CD14-positive monocyte (primary cell): ENCODE results near the gene RTN1. TPM values are rescaled to one million over a fixed set of nuclear protein-coding genes. Genes with fewer than 3 reads are reported as not detected.

Source experiments
- DNase-seq, 3 donors: peaks; one replicate each; pipeline ENCODE4 v3.0.0-alpha.2; 2011 to 2022
- H2AFZ ChIP-seq: 2 replicates; pipeline ENCODE4 v1.6.0; 2012; ENCODE audit warnings: mild to moderate bottlenecking, low read depth, low read length, inconsistent platforms; ENCODE audit not compliant: insufficient read depth, poor library complexity, severe bottlenecking
- H3K27ac ChIP-seq, 2 donors: 1 replicate in 1 of 2; 2 replicates in 1 of 2; pipeline ENCODE4 v1.5.1; 2012 to 2013; ENCODE audit warnings: low read length in 2 of 2, control low read depth in 1 of 2, inconsistent platforms in 1 of 2, low read depth in 1 of 2, mild to moderate bottlenecking in 1 of 2
- H3K27me3 ChIP-seq, 2 donors: one replicate each; pipeline versions ENCODE4 v1.6.0 to v1.6.1; 2011 to 2013; ENCODE audit warnings: low read length in 2 of 2; ENCODE audit not compliant: control insufficient read depth in 2 of 2, insufficient read depth in 2 of 2
- H3K36me3 ChIP-seq, 2 donors: replicated peaks in 1 of 2; 1 replicate in 1 of 2; 2 replicates in 1 of 2; pipeline versions ENCODE4 v1.5.1 to v1.6.1; 2012 to 2013; ENCODE audit warnings: low read length in 2 of 2, control low read depth in 1 of 2, inconsistent platforms in 1 of 2, mild to moderate bottlenecking in 1 of 2; ENCODE audit not compliant: insufficient read depth in 2 of 2, control insufficient read depth in 1 of 2
- H3K4me1 ChIP-seq, 2 donors: 1 replicate in 1 of 2; 2 replicates in 1 of 2; pipeline versions ENCODE4 v1.5.1 to v1.6.1; 2012 to 2013; ENCODE audit warnings: low read length in 2 of 2, control low read depth in 1 of 2, inconsistent platforms in 1 of 2, mild to moderate bottlenecking in 1 of 2, moderate library complexity in 1 of 2; ENCODE audit not compliant: insufficient read depth in 2 of 2, control insufficient read depth in 1 of 2
- H3K4me2 ChIP-seq: replicated peaks from 2 replicates; pipeline ENCODE3; 2012; ENCODE audit warnings: low read length, moderate library complexity, mild to moderate bottlenecking; ENCODE audit not compliant: poor library complexity, severe bottlenecking; ENCODE audit errors: extremely low read depth
- H3K4me3 ChIP-seq, 3 experiments: fragments of 200-600 bp in 1 of 3; sonication (generic) in 1 of 3; replicated peaks in 1 of 3; 1 replicate in 2 of 3; 2 replicates in 1 of 3; pipeline ENCODE4 v1.5.1; 2011 to 2013; ENCODE audit warnings: low read length in 3 of 3, mild to moderate bottlenecking in 3 of 3, control low read depth in 2 of 3, low read depth in 2 of 3, inconsistent platforms in 1 of 3, moderate library complexity in 1 of 3
- H3K79me2 ChIP-seq: 2 replicates; pipeline ENCODE4 v1.6.0; 2012; ENCODE audit warnings: mild to moderate bottlenecking, control low read depth, inconsistent platforms, low read length, moderate library complexity; ENCODE audit not compliant: insufficient read depth
- H3K9ac ChIP-seq: 2 replicates; pipeline ENCODE4 v1.6.0; 2017; ENCODE audit warnings: low read length, mild to moderate bottlenecking; ENCODE audit not compliant: insufficient read depth, poor library complexity, severe bottlenecking
- H3K9me3 ChIP-seq, 2 donors: replicated peaks in 1 of 2; 1 replicate in 1 of 2; 2 replicates in 1 of 2; pipeline versions ENCODE4 v1.5.1 to v1.6.1; 2012 to 2013; ENCODE audit warnings: low read length in 2 of 2, control low read depth in 1 of 2; ENCODE audit not compliant: control insufficient read depth in 1 of 2, insufficient read depth in 1 of 2
- H4K20me1 ChIP-seq: 2 replicates; pipeline ENCODE4 v1.6.0; 2012; ENCODE audit warnings: mild to moderate bottlenecking, low read length, control low read depth, moderate library complexity; ENCODE audit not compliant: insufficient read depth
- H3K27ac Mint-ChIP-seq, 7 donors: one replicate each; pipeline ENCODE4 v1.8.0; 2020; ENCODE audit warnings: mild to moderate bottlenecking in 7 of 7, mixed read lengths in 7 of 7, moderate library complexity in 6 of 7, inconsistent platforms in 2 of 7
- H3K27me3 Mint-ChIP-seq, 3 donors: one replicate each; pipeline ENCODE4 v1.8.0; 2021 to 2022; ENCODE audit warnings: low read depth in 3 of 3, mild to moderate bottlenecking in 3 of 3, mixed read lengths in 3 of 3, moderate library complexity in 3 of 3, inconsistent platforms in 1 of 3
- H3K36me3 Mint-ChIP-seq, 2 donors: one replicate each; pipeline ENCODE4 v1.8.0; 2020; ENCODE audit warnings: mixed read lengths in 2 of 2, inconsistent platforms in 1 of 2, mild to moderate bottlenecking in 1 of 2
- H3K4me1 Mint-ChIP-seq: one replicate; pipeline ENCODE4 v1.8.0; 2020; ENCODE audit warnings: mild to moderate bottlenecking, mixed read lengths
- H3K4me3 Mint-ChIP-seq, 2 donors: one replicate each; pipeline ENCODE4 v1.8.0; 2020; ENCODE audit warnings: mild to moderate bottlenecking in 2 of 2, mixed read lengths in 2 of 2, moderate library complexity in 1 of 2
- H3K9me3 Mint-ChIP-seq, 7 donors: one replicate each; pipeline ENCODE4 v1.8.0; 2020 to 2022; ENCODE audit warnings: mixed read lengths in 7 of 7, mild to moderate bottlenecking in 6 of 7, moderate library complexity in 6 of 7, inconsistent platforms in 2 of 7
- CTCF ChIP-seq: fragments of 200-600 bp; IDR thresholded peaks from one replicate; pipeline ENCODE4 v1.8.0; 2022; ENCODE audit warnings: antibody characterized with exemption, mild to moderate bottlenecking
- WGBS: methylation state at CpG from one replicate; pipeline ENCODE4 v1.1.5; 2013; ENCODE audit warnings: missing lambda C conversion rate; ENCODE audit not compliant: insufficient coverage; 5-methylcytosine and 5-hydroxymethylcytosine counted together
- intact Hi-C, 2 donors: fragments of 100-400 bp; cut with micrococcal nuclease; formaldehyde crosslinking; loops; one replicate each; pipeline versions ENCODE4 v1.15.0 to v1.15.1; 2023
- polyA plus RNA-seq, 3 donors: library from polyadenylated mRNA; depleted of rRNA in 1 of 3; unstranded in 2 of 3; stranded (reverse) in 1 of 3; fragments of 300-500 nt in 2 of 3; fragments of >200 nt in 1 of 3; fragmentation: Illumina TruSeq in 2 of 3; gene quantifications; 1 replicate in 2 of 3; 2 replicates in 1 of 3; pipeline ENCODE4 v1.2.3, GENCODE V29; 2012 to 2021

RTN1 gene
- polyA plus RNA-seq, 3 donors: 40.2 to 75.1 (median 55.0) TPM

GRCh38 chr14:59803052-59803540, 67.5 kb downstream of the RTN1 start:
- Histone ChIP-seq H3K9me3 (no peaks in the 10 kb centered on the region), H3K9ac (no peak overlapping the region), H2AFZ (no peak overlapping the region), H3K4me2 (no peak overlapping the region), H3K36me3 (no peaks in the 10 kb centered on the region), H3K27ac (no peak overlapping the region), H3K27me3 (no peaks in the 10 kb centered on the region), H3K4me1 (no peaks in the 10 kb centered on the region), H4K20me1 (peaks cover 86% of the 10 kb centered on the region), H3K79me2 (no peaks in the 10 kb centered on the region), H3K4me3 (no peak overlapping the region)
- peaks cover 0 to 11% (median 0%) of the 10 kb centered on the region in 3 donors for H3K27me3 Mint-ChIP-seq
- peaks cover 0 to 3% (median 0%) of the 10 kb centered on the region in 7 donors for H3K9me3 Mint-ChIP-seq
- WGBS: 94% methylated on average over 5 of the region's 7 CpGs
- no peak overlapping the region for H3K4me3 Mint-ChIP-seq
- DNase-seq: no peak
- intact Hi-C loops: no loop called here
- H3K4me1 Mint-ChIP-seq: no peaks in the 10 kb centered on the region
- no peaks in the 10 kb centered on the region for H3K36me3 Mint-ChIP-seq
- no peak for TF ChIP-seq CTCF
- no peak overlapping the region for H3K27ac Mint-ChIP-seq

GRCh38 chr14:59788176-59788575, 82.4 kb downstream of the RTN1 start:
- no peaks in the 10 kb centered on the region for H3K36me3 ChIP-seq
- no CpG with 5 or more reads among the region's 2 CpGs for WGBS
- Mint-ChIP-seq H3K27me3 (peaks cover 2 to 7% (median 2%) of the 10 kb centered on the region in 3 donors), H3K4me1 (no peaks in the 10 kb centered on the region), H3K4me3 (no peak overlapping the region), H3K9me3 (no peaks in the 10 kb centered on the region), H3K36me3 (no peaks in the 10 kb centered on the region), H3K27ac (no peak overlapping the region)
- H3K79me2 ChIP-seq: no peaks in the 10 kb centered on the region
- H3K4me2 ChIP-seq: no peak overlapping the region
- no peaks in the 10 kb centered on the region for H3K9me3 ChIP-seq
- H3K27me3 ChIP-seq: no peaks in the 10 kb centered on the region
- peaks cover 90% of the 10 kb centered on the region for H4K20me1 ChIP-seq
- DNase-seq: no peak
- intact Hi-C loops: no loop called here
- H3K4me3 ChIP-seq: no peak overlapping the region
- no peak overlapping the region for H2AFZ ChIP-seq
- TF ChIP-seq CTCF: no peak
- H3K27ac ChIP-seq: no peak overlapping the region
- H3K4me1 ChIP-seq: no peaks in the 10 kb centered on the region
- H3K9ac ChIP-seq: no peak overlapping the region
